Activated CD4-positive, alpha-beta T cell treated with anti-CD3 and anti-CD28 coated beads, Interleukin-2, amount 50 U/mL, for 24 hours (primary cell): ENCODE measurements around the gene STAM2.
"Not testable (repeated sequence)": the region's sequence is repeated elsewhere in the genome, so short reads cannot be mapped to it uniquely, and the experiment has no call there.

ENCODE experiments used
- DNase-seq, 2 donors: peaks; one replicate each; pipeline ENCODE4 v3.0.0-alpha.2; 2020; ENCODE audit warnings: low read depth in 1 of 2, low spot score in 1 of 2

Gene STAM2

DNA sequence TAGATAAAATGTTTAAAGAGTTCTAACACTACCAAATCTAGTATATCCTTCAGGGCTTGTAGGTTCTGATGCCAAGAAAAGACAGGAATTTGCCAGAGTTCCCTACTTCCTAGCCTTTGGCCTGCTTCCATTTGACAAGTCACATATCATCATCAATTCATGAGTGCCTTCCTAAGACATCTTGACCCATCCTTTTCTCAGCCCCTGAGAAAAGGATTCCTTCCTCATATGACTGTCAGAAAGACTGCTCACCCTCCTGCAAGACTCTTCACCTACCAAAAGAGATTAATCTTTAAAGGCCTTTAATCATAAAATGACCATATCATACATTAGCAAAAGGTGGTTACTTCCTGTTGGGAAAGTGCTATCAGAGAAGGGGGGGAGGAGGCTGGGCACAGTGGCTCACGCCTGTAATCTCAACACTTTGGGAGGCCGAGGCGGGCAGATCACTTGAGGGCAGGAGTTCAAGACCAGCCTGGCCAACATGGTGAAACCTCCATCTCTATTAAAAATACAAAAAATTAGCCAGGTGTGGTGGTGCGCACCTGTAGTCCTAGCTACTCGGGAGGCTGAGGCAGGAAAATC lies 3.3 kb downstream of the STAM2 start:
- not testable (repeated sequence) for DNase-seq

DNA sequence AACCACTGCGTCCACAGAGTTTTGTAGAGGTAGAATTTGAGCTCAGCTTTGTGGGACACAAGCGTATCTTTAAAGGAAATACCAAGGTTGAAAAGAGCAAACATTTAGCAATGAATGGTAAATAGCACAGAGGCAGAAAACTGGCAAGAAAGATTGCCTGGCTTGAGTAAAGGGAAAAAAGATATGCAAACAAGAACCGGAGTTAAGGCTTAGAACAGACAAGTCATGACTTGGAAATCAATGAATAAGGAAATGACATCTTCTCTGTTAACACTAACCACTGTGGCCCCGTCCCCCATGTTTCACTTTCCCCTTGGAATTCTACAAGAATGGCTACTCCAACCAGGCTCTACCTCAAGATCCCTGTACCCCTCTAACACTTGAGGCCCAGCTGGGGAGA lies 3.8 kb downstream of the STAM2 start:
- no peak for DNase-seq

DNA sequence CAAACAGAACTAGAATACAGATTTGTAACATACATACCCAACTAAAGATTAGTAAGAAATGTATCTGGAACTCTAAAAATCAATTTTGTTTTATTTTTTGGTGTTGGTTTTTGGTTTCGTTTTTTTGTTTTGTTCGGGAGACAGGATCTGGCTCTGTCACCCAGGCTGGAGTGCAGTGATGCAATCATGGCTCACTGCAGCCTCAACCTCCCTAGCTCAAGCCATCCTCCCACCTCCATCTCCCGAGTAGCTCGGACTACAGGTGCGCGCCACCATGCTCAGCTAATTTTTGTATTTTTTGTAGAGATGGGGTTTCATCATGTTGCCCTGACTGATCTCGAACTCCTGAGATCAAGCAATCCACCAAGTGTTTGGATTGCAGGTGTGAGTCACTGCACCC lies 6.4 kb downstream of the STAM2 start:
- DNase-seq, result not testable (repeated sequence)

DNA sequence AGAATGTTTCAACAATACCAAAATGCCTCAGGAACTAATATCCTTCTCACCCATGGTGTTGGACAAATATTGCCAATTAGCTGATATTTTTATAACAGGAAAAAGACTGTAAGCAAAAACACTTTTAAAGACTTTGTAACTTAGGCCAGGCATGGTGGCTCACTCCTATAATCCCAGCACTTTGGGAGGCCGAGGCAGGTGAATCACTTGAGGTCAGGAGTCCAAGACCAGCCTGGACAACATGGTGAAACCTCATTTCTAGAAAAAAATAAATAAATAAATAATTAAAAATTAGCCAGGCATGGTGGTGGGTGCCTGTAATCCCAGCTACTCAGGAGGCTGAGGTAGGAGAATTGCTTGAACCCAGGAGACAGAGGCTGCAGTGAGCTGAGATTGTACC lies 8.1 kb downstream of the STAM2 start:
- not testable (repeated sequence) for DNase-seq

DNA sequence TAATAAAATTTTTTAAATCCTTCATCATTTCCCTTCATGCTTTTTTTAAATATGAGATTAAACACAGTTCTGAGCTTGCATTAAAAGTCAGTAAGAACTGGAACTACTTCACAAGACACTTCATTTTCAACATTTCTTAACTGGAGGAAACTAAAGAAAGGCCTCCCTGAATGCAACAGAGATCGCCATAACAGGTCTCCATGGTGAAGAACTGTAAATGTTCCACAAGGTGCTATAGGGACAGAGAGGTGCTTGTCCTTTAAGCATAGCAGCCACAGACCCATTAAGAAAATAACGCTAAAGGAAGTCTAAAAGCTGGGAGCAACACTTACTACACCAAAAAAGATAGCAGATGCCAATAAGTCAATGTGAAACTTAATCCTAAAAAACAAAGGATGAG lies 8.5 kb downstream of the STAM2 start:
- no peak for DNase-seq

DNA sequence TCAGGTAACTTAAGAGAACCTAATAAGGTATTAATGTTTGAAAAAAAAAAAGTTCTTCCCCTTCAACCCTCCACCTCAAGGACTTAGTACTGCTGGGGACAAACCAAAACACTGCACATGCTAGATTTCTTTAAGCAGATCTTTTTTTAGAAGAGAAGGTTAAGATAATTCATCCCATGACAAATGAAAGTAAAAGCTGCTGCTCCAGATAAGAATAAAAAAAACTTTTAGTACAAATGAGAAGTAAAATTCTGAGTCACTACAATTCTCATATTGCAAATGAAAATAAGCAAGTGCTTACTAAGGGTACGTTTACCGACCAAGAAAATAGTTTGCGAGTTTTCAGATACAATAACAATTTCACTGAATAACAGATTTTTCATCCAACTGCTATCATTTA lies 8.9 kb downstream of the STAM2 start:
- DNase-seq, result no peak

DNA sequence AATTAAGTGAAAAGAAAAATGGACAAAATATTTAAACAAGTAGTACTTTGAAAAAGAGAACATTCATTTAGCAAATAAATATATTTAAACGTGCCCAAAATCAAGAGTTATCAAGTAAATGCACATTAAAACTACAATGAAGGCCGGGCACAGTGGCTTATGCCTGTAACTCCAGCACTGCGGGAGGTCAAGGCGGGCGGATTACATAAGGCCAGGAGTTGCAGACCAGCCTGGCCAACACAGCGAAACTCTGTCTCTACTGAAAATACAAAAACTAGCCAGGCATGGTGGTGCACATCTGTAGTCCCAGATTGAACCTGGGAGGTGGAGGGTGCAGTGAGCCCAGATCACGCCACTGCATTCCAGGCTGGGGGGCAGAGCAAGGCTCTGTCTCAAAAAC lies 9.8 kb downstream of the STAM2 start:
- no peak for DNase-seq

DNA sequence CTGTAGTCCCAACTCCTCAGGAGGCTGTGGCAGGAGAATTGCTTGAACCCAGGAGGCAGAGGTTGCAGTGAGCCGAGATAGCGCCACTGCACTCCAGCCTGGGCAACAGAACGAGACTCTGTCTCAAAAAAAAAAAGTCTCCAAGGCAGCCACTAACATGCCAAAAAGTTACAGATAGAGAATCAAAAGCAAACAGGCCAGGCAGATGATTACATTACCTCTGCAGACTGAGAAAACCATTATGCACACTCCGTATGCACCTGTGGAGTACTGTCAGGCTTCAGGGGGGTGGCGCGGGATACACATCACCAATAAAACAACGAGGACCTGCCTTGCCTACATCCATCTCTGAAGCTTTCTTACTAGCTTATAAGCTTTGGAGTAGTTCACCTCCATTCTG lies 10.3 kb downstream of the STAM2 start:
- no peak for DNase-seq

DNA sequence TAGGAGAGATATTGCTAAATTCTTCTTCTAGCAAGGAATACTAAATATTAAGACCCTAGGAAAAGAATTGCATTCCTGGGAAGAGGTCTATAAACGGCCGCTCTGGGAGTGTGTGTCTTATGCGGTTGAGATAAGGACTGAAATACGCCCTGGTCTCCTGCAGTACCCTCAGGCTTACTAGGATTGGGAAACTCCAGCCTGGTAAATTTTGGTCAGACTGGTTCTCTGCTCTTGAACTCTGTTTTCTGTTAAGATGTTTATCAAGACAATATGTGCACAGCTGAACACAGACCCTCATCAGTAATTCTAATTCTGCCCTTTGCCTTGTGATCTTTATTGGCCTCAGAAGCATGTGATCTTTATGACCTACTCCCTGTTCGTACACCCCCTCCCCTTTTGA lies 11.9 kb downstream of the STAM2 start:
- DNase-seq, result not testable (repeated sequence)

DNA sequence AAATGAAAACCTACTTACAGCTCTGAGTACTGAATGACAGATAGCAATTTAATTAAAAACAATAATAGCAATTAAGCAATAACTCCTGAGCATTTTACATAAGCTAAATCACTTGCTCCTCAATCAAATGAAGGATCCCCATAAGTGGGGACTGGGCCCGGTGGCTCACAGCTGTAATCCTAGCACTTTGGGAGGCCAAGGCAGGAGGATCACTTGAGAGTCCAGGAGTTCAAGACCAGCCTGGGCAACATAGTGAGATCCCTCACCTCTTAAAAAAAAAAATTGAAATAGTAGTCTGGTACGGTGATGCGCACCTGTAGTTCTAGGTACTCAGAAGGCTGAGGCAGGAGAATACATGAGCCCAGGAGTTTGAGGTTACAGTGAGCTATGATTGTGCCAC lies 13.4 kb downstream of the STAM2 start:
- DNase-seq, result no peak

DNA sequence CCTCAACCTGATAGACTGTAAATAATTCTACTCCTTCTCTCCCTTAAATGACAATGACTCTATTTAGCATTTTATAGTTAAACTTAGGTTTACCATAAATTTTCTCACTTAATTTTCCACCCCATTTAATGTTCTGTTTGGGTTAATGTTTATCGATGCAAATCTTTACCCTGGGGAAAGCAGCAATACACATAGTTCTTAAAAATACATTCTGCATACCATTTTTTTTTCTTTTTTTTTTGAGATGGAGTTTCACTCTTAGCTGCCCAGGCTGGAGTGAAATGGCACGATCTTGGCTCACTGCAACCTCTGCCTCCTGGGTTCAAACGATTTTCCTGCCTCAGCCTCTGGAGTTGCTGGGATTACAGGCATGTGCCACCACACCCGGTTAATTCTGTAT lies 14.0 kb downstream of the STAM2 start:
- no peak for DNase-seq

DNA sequence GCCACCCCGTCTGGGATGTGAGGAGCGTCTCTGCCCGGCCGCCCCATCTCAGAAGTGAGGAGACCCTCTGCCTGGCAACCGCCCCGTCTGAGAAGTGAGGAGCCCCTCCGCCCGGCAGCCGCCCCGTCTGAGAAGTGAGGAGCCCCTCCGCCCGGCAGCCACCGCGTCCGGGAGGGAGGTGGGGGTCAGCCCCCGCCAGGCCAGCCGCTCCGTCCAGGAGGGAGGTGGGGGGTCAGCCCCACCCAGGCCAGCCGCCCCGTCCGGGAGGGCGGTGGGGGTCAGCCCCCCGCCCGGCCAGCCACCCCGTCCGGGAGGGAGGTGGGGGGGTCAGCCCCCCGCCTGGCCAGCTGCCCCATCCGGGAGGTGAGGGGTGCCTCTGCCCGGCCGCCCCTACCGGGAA lies 15.2 kb downstream of the STAM2 start:
- not testable (repeated sequence) for DNase-seq

DNA sequence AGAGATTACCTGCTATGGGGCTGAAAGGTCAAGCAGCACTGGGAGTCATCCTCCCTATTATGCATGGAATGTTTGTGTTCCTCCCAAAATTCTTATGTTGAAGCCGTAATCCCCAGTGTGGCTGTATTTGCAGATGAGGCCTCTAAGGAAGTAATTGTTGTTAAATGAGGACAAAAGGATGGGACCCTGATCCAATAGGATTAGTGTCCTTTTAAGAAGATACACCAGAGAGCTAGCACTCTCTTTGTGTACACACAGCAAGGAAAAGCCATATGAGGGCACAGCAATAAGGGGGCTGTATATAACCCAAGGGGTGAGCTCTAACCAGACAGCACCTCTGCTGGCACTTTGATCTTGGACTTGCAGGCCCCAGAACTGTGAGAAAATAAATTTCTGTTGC lies 18.3 kb downstream of the STAM2 start:
- no peak for DNase-seq

DNA sequence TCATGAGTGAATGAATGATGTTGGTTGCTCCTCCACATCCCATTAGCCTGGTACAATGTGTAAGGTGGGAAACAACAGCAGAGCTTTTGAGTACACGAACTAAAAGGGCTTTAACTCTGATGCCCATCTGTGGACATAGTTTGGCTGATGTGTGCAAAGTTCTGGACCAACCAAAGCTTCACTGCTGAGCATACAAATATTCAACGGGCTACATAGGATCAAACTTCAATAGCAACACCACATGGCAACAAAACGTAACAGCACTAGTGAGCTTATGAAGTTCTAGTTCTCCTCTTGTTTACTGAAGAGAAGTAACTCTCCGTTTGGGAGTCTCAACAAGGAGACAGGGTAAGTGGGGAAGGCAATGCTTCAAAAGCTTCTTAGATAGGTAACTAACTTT lies 20.4 kb downstream of the STAM2 start:
- DNase-seq, result no peak

DNA sequence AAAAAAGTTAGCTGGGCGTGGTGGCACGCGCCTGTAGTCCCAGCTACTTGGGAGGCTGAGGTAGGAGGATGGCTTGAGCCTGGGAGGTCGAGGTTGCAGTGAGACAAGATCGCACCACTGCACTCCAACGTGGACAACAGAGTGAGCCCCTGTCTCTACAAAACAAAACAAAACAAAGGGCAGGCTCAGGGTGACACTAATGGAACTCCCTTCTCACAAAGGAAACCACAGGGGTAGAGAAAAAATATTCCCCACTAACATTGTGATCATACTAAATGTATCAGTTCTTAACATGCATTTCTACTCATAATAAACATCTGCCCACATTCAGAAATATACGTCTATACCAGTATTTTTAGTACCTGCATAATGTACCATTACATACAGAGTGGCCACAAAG lies 21.1 kb downstream of the STAM2 start:
- no peak for DNase-seq

DNA sequence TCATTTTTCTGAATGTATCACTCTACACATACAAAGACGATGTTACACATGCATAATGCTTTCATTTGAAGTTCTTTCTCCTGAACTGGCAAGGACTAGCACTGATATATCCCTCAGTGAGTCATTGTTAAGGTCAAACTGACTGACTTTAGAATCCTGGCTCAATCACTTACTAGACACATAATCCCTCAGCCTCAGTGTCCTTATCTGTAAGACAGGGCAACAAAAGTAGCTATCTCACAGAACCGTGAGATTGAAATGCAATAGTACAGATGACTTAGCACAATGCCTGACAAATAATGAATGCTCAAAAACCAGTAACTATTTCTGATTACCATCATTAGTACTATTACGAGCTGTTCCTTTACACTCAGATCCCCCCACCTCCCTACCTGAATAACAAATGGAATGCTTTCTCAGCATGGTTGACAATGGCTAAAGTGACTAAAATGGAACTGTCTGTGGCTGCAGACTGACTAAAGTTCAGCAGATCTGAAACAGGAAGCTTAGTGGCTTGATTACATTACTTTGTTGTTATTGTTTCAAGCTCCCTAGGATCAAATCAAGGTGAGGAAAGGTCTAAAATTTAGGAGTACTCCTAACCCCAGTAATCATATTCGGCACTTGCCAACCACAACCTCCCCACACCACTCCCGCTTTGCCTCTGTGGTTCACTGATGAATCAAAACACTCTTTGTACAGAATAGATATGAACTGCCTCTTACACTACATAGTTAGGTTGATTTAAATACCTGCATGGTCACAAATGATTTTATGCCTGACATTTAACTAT lies 40.9 kb downstream of the STAM2 start:
- no peak for DNase-seq

DNA sequence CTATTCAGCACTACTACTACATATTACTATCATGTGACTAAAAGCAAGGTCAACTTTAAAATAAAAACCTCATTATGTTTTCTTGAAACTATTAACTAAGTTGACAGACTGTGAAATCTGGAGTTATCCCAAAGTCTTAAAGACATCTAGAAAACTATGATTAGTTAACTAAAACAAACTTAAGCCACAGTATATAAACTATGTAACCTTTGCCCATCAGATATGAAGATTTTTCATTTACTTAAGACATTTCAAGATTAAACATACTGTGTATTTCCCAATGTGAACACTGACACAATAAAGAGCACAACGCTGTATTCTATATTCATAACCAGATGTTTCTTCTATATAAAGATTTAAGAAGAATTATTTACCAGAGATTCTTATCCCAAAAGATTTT lies 43.3 kb downstream of the STAM2 start:
- no peak for DNase-seq

DNA sequence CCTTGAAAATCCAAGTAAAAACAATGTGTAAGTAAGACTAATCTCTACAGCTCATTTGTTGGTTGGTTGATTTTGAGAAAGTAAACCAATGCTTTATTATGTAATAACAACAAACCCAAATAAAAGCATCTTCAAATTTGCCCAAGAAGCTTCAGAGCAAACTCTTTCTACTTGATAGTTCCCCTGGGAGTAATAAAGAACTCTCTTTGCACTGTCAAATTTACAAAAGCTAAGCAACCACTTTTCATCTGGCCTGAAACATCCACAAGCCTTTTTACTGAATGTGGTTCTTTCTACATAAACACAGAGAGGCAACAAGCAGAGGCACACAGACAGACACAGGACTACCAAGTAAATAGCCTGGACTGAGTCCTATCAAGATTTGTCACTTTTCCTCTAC lies 47.9 kb downstream of the STAM2 start:
- DNase-seq, result no peak

DNA sequence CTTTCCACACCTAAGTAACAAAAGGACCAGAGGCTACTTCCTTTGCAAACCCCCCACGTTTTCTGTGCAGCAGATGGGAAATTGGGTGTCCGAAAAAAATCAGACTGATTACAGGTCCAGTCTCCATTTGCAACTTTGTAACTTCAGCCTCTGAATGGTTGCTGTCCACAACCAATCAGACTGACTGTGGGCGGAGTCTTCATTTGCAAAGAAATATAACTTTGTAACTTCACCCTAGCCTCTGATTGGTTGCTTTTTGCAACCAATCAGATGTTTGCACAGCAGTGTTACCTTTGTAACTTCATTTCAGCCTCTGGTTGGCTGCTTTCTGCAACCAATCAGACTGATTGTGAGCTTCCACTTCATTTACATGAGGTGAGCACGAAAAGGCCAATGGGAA lies 48.9 kb downstream of the STAM2 start:
- no peak for DNase-seq

DNA sequence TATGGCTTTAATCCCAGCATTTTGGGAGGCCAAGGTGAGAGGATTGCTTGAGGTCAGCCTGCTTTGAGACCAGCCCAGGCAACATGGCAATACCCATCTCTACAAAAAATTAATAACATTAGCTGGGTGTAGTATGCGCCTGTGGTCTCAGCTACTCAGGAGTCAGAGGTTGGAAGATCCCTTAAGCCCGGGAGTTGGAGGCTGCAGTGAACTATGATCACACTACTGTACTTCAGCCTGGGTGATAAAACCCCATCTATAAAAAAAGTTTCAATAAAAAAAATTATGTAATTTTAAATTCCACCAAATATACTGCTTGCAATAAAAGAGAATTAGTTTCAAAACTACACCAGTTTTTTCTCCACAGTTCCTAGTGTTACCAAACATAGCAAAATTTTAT lies 53.4 kb downstream of the STAM2 start:
- DNase-seq, result no peak

DNA sequence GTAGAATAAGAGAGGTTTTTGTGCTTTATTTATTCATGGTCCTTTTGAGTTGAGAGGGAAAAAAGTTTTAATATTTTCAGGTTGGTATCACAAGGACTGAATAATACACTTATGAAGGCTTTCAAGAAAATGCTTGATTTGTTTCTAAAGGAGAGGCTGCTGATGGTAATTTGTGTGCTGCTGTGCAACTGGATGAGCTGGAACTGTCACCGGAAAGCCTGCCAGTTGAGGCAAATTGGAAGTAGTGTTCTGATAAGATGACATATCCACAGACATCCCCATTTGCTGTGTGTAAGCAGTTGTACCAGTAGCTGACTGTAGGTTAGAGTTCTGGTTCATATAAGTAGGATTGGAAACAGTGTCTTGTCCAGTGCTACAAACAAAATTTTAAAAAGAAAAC lies 55.1 kb downstream of the STAM2 start:
- no peak for DNase-seq

DNA sequence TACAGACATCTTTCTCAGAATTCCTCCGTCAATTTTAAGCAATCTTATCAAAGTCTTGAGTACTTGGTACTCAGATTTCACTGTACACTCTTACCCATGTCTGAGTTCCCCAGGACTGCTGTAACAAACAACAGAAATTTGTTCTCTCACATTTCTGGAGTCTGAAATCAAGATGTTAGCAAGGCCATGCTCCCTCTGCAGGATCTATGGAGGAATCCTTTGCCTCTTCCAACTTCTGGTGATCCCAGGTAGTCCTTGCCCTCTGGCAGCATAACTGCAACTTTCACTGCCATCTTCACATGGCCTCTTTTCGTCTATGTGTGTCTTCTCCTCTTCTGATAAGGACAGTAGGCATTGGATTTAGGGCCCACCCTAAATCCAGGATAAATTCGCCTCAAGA lies 59.6 kb downstream of the STAM2 start:
- no peak for DNase-seq

DNA sequence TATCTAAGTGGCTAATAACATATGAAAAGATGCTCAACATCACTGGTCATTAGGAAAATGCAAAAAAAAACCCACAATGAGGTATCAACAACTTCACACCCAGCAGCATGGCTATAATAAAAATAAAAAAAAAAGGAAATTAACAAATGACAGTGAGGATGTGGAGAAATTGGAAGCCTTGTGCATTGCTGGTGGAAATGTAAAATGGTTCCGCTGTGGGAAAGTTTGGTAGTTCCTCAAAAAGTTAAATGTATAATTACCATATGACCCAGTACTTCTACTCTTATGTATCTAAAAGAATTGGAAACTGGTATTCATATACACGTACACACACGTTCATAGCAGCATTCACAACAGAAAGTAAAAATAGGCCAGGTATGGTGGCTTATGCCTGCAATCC lies 61.2 kb downstream of the STAM2 start:
- DNase-seq, result no peak
